NT2/D1 (cell line): ENCODE data around the gene SLC6A13.
"Not testable (repeated sequence)": the region's sequence is repeated elsewhere in the genome, so short reads cannot be mapped to it uniquely, and the experiment has no call there.

Experiments used
- DNase-seq: peaks from one replicate; pipeline ENCODE4 v3.0.0-alpha.2; 2011; ENCODE audit warnings: low read depth, low spot score
- H3K27me3 ChIP-seq: 2 replicates; pipeline ENCODE4 v1.6.0; 2011; ENCODE audit warnings: mild to moderate bottlenecking; ENCODE audit not compliant: insufficient read length, insufficient read depth
- H3K36me3 ChIP-seq: 2 replicates; pipeline ENCODE4 v1.6.1; 2011; ENCODE audit warnings: mild to moderate bottlenecking, low read length, mixed read lengths; ENCODE audit not compliant: insufficient read depth, insufficient read length
- H3K4me1 ChIP-seq: 2 replicates; pipeline ENCODE4 v1.5.1; 2011; ENCODE audit not compliant: insufficient read depth, insufficient read length
- H3K4me3 ChIP-seq: 2 replicates; pipeline ENCODE4 v1.5.1; 2011; ENCODE audit warnings: low read depth; ENCODE audit not compliant: insufficient read length
- H3K9ac ChIP-seq: 2 replicates; pipeline ENCODE4 v1.6.0; 2011; ENCODE audit warnings: low read depth; ENCODE audit not compliant: insufficient read length
- H3K9me3 ChIP-seq: 2 replicates; pipeline ENCODE4 v1.5.1; 2011; ENCODE audit warnings: mild to moderate bottlenecking, low read length; ENCODE audit not compliant: insufficient read depth
- SUZ12 ChIP-seq: IDR thresholded peaks from 2 replicates; pipeline ENCODE4 v1.6.1; 2011; ENCODE audit not compliant: insufficient read length, insufficient read depth; ENCODE audit errors: extremely low read depth
- YY1 ChIP-seq: IDR thresholded peaks from 2 replicates; pipeline ENCODE4 v1.6.1; 2011; ENCODE audit not compliant: insufficient read length, insufficient read depth
- ZNF274 ChIP-seq: IDR thresholded peaks from 2 replicates; pipeline ENCODE4 v1.6.1; 2011; ENCODE audit warnings: mild to moderate bottlenecking, low read depth, low read length

Gene SLC6A13

DNA sequence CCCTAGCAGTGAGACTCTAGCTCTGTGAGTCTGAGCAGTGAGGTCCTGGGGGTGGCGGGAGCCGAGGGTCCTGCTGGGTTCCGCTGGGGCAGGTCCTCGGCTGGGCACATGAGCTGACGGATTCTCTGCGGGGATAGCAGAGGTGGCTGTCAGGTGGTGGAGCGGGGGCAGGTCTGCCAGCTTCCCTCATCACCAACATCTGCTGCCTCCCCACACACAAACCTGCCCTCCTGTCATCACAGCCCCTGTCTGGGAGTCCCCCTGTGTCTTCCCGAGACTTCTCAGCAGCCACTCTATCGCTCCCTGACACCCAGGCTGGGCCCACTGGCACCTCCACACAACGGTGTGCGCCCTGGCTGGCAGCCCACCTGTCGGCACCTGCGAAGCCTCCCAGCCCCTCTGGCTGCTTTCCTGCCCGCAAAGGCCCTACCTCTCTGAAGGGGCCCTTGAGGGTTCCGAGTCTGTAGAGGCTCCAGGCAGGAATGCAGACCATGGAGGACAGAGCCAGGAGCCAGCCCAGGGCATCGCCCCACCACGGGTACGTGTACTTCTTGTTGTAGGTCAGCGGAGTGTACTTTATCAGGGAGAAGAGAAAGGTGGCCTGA is 41.6 kb downstream of the SLC6A13 start:
- peak overlapping the region; percentile 10 for H3K9ac ChIP-seq
- no peak for TF ChIP-seq SUZ12
- TF ChIP-seq ZNF274 = no peak
- no peak for TF ChIP-seq YY1
- peaks cover 22% of the 10 kb centered on the region for H3K4me1 ChIP-seq
- H3K27me3 ChIP-seq = peaks cover 3% of the 10 kb centered on the region
- DNase-seq = no peak
- no peaks in the 10 kb centered on the region for H3K36me3 ChIP-seq
- no peaks in the 10 kb centered on the region for H3K9me3 ChIP-seq
- H3K4me3 ChIP-seq = no peak overlapping the region

DNA sequence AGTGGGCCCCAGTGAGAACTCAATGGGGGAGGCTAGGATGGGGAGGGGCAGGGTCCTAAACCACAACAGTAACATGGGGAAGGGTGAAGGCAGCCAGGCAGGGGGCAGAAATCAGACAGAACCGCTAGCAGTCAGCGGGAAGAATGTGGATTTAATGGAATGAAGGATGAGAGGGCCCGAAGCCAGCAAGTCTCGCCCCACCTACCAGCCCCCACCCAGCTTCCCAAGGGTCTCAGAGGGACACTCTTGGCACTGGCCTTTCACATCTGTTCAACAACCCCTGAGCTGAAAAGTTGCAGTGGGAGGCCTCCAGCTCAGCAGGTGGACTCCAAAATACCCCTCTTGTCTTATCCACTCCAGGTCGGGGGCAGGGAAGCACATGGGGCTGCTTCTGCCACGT is 42.1 kb downstream of the SLC6A13 start:
- Histone ChIP-seq H3K4me3 (no peak overlapping the region), H3K36me3 (no peaks in the 10 kb centered on the region), H3K9ac (peak overlapping the region; percentile 10), H3K9me3 (no peaks in the 10 kb centered on the region), H3K27me3 (peaks cover 7% of the 10 kb centered on the region), H3K4me1 (peaks cover 22% of the 10 kb centered on the region)
- DNase-seq = no peak
- TF ChIP-seq YY1 (no peak), SUZ12 (no peak), ZNF274 (no peak)

DNA sequence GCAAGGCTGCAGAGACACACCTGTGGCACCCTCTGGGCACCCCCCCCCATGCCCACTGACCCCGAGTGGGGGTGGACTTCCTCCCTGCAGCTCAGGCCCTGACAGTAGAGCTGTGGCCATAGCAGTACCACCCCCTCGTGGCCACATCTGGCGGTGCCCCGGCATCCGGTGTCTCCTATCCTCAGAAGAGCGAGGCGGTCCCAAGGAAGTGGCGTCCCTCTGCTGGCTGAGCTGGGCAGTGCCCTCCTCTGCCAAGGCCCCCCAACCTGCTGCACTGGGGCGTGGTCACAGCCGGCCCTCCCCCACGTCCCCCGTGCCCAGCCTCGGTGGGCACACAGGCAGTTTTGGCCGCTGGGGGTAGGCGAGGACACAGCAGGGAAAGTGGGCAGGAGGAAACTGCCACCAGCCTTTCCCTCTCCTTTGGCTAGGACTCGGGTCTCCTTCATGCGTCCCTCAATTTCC is 42.7 kb downstream of the SLC6A13 start:
- H3K9me3 ChIP-seq = no peaks in the 10 kb centered on the region
- H3K9ac ChIP-seq = no peak overlapping the region
- H3K36me3 ChIP-seq = no peaks in the 10 kb centered on the region
- peaks cover 24% of the 10 kb centered on the region for H3K4me1 ChIP-seq
- H3K4me3 ChIP-seq = no peak overlapping the region
- TF ChIP-seq ZNF274 (no peak), SUZ12 (no peak), YY1 (no peak)
- DNase-seq = peak; percentile 80
- H3K27me3 ChIP-seq = peaks cover 12% of the 10 kb centered on the region

DNA sequence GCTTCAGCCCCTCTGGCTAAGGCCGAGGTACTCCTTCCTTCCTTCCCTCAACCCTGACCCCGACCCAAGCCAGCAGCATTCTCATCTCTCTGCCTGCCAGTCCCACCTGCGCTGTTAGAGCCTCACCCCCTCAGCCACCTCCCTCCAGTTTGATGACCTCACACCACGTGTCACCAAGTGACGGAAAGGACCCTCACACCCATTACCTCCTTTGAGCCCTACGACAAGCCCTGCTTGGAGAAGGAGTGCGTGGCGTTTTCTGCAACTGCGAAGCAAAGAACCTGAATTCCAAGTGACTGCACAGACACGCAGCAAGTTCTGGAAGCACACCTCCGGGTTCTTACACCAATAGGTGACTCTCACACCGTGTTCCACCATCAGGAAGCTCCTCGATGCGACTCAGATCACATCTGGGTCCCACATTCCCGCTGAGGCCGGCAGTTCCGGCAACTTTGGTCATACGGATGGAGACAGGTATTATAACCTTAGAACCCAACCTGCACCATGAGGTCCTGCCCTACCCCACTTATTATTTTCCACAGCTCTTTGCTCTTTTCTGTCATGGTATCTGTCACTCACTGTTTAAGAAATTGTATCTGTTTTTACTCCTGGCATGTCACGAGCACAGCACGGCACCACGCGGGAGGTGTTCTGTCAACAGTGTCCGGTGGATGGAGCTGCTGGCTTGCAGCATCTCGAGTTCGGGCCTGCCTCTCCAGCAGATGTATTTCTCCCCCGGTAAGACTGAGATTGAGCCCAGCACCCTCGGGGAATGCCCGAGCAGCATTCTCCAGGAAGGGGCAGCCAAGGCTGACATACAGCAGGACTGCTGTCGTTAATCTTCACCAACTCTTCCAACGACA is 43.7 kb downstream of the SLC6A13 start:
- no peak overlapping the region for H3K4me3 ChIP-seq
- peaks cover 17% of the 10 kb centered on the region for H3K27me3 ChIP-seq
- no peaks in the 10 kb centered on the region for H3K9me3 ChIP-seq
- H3K36me3 ChIP-seq = no peaks in the 10 kb centered on the region
- no peak for DNase-seq
- peaks cover 32% of the 10 kb centered on the region for H3K4me1 ChIP-seq
- TF ChIP-seq SUZ12 (no peak), ZNF274 (no peak), YY1 (no peak)
- H3K9ac ChIP-seq = no peak overlapping the region

DNA sequence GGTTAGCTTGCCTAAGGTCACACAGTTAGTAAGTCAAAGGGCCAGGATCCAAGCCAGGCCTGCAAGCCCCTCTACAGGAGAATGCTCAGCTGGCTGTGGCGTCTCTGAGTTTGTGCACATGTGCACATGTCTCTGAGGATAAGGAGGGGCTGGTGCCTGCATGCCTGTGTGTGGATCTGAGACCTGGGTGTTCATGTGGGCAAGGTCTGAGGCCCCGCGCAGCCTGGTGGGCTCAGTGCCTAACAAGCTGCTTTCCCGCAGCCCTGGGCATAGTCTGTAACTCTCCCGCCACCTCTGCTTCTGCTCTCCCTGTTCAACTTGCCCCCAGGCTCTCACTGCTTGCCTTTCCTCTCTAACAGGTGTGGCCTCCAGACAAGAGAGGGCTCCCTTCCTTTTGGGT is 44.4 kb downstream of the SLC6A13 start:
- no peak overlapping the region for H3K9ac ChIP-seq
- peaks cover 40% of the 10 kb centered on the region for H3K4me1 ChIP-seq
- TF ChIP-seq ZNF274 (no peak), SUZ12 (no peak), YY1 (no peak)
- no peak for DNase-seq
- peaks cover 24% of the 10 kb centered on the region for H3K27me3 ChIP-seq
- no peaks in the 10 kb centered on the region for H3K9me3 ChIP-seq
- H3K36me3 ChIP-seq = no peaks in the 10 kb centered on the region
- no peak overlapping the region for H3K4me3 ChIP-seq

DNA sequence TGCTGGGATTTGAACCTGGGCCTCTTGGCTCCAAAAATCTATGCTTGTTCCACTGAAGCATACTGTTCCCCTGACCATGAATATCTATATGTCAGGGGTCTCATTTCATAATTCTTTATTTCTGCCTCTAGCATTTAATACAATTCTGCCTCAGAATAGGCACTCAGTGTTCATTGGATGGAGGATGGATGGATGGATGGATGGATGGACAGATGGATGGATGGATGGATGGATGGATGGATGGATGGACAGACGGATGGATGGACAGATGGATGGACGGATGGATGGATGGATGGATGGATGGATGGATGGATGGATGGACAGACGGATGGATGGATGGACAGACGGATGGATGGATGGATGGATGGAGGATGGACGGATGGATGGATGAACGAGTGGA is 45.6 kb downstream of the SLC6A13 start:
- not testable (repeated sequence) for H3K36me3 ChIP-seq, DNase-seq, H3K4me3 ChIP-seq, H3K9me3 ChIP-seq, H3K9ac ChIP-seq
- peaks cover 36% of the 10 kb centered on the region for H3K27me3 ChIP-seq
- H3K4me1 ChIP-seq = peaks cover 49% of the 10 kb centered on the region

DNA sequence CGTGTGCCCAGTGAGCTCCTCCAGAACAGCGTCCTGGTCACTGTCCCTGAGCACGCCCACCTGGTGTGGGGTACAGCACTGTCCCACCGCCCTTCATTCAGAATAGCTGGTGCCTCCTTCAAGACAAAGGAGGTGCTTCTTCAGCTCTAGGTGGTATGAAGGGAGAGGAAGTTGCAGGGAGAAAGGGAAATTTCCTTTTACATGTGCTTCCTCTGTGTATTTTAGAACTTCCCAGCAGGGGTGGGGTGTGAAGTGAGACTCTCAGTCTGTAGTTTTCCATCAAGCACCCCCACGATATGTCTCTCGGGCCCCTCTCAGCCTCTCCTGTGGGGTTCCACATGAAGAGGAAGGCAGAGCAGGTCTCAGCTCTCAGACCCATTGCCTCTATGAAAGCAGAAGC is 47.5 kb downstream of the SLC6A13 start:
- Histone ChIP-seq H3K4me3 (no peak overlapping the region), H3K27me3 (peaks cover 53% of the 10 kb centered on the region), H3K36me3 (no peaks in the 10 kb centered on the region), H3K4me1 (peaks cover 46% of the 10 kb centered on the region), H3K9ac (no peak overlapping the region), H3K9me3 (no peaks in the 10 kb centered on the region)
- no peak for DNase-seq
- TF ChIP-seq YY1 (no peak), ZNF274 (no peak), SUZ12 (no peak)
